ENCODE data around the gene SLC27A1. TPM values are rescaled to one million over a fixed set of nuclear protein-coding genes. Genes with fewer than 3 reads are reported as not detected.

SLC27A1 gene
- total RNA-seq, 1 experiment from 2014 or later: 3.7 TPM

DNA sequence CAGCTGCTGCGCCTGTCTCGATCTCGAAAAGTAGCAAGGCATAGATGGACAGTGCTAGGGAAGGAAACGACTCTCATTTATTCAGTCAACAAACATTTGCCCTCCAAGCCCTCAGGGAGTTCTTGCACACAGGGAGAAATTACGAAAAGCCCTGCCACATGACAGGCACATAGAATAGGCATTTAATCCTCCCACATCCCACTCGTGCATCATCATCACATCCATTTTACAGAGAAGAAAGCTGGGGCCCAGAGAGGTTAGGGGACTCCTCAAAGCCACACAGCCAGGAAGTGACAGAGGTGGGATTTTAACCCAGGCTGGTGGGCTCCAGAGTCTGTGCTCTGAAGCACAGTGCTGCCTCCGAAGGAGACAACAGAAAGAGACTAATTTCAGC is 33.5 kb upstream of the SLC27A1 start:
- CTCF ChIA-PET: no interaction called here

DNA sequence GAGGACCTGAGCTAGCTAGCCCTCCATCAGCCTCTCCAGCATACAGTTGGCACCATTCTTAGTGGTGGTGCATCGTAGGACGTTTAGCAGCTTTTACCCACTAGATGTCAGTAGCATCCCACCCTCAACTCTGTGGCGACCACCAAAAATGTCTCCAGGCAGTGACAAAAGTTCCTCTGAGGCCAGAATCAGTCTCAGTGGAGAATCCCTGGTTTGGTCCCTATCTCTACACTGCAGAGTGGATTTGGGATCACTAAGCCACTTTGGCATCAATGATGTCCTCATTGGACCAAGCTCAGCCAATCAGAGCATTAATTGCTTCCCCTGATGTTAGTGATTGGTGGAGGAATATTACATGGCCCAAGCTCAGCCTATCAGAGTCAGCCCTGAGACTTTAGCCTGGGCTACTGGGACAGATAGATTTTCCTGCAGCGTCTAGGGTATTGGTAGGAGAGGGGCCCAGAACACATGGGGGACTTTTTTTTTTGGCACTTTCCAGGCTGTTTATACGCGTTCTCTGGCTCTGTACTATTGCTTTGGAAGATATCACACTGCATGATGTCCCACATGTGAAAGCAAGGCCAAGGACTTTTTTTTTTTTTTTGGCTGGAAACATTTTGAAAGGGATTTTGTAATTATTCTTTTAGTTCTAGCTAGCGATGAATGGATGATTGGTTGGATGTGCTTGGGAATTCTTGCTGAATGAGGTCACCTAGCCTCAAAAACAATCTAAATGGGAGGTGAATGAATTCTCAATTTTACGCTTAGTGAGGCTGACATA is 28.9 kb upstream of the SLC27A1 start:
- POLR2A ChIA-PET: no interaction called here
- Histone ChIP-seq H3K4me3 (ENCODE audit: low read depth, low read length) (no peak overlapping the region), H3K27me3 (replicated peaks; ENCODE audit: control insufficient read depth, insufficient read depth, low read length) (no peaks in the 10 kb centered on the region), H3K9me3 (no peaks in the 10 kb centered on the region), H3K36me3 (ENCODE audit: control insufficient read depth, insufficient read depth, low read length) (no peaks in the 10 kb centered on the region), H3K4me1 (no peaks in the 10 kb centered on the region)
- H3K36me3 Mint-ChIP-seq (ENCODE audit: insufficient read depth, unreplicated experiment): no peaks in the 10 kb centered on the region
- H3K4me1 Mint-ChIP-seq (ENCODE audit: low read depth, unreplicated experiment): no peaks in the 10 kb centered on the region
- H3K4me3 Mint-ChIP-seq (ENCODE audit: unreplicated experiment): no peak overlapping the region
- H3K27ac Mint-ChIP-seq (ENCODE audit: unreplicated experiment): no peak overlapping the region
- DNase-seq: peak in 1 of 2 experiments; percentile 45
- H3K9me3 Mint-ChIP-seq (ENCODE audit: unreplicated experiment): no peaks in the 10 kb centered on the region
- no peaks in the 10 kb centered on the region for H3K27me3 Mint-ChIP-seq (ENCODE audit: insufficient read depth, unreplicated experiment)
- CTCF ChIA-PET: interaction anchor here (0.5 to 1.2 kb wide), 5 partner anchors 9 to 408 kb away, joined by 3 to 7 read pairs (median 3); no protein-coding TSS in a partner anchor
- no TSS peak for BruUV-seq (replicated peaks)
- TF ChIP-seq, protein P1, sequence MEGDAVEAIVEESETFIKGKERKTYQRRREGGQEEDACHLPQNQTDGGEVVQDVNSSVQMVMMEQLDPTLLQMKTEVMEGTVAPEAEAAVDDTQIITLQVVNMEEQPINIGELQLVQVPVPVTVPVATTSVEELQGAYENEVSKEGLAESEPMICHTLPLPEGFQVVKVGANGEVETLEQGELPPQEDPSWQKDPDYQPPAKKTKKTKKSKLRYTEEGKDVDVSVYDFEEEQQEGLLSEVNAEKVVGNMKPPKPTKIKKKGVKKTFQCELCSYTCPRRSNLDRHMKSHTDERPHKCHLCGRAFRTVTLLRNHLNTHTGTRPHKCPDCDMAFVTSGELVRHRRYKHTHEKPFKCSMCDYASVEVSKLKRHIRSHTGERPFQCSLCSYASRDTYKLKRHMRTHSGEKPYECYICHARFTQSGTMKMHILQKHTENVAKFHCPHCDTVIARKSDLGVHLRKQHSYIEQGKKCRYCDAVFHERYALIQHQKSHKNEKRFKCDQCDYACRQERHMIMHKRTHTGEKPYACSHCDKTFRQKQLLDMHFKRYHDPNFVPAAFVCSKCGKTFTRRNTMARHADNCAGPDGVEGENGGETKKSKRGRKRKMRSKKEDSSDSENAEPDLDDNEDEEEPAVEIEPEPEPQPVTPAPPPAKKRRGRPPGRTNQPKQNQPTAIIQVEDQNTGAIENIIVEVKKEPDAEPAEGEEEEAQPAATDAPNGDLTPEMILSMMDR (IDR thresholded peaks at IDR 0.05; ENCODE audit: insufficient read depth in 1 of 2, low read depth in 1 of 2, low read length in 1 of 2, severe bottlenecking in 1 of 2, unreplicated experiment in 1 of 2): peak; percentile 44 to 49
- intact Hi-C loops (cut with micrococcal nuclease; ENCODE audit: unreplicated experiment): loop anchor here (1.0 to 5.0 kb wide), 2 partner anchors 25 to 416 kb away; partner anchors contain the start of gene RPL18A

More for the DNA sequence above, 33.5 kb upstream of the SLC27A1 start:
- Mint-ChIP-seq H3K4me3 (ENCODE audit: unreplicated experiment) (no peak overlapping the region), H3K9me3 (ENCODE audit: unreplicated experiment) (no peaks in the 10 kb centered on the region), H3K4me1 (ENCODE audit: low read depth, unreplicated experiment) (no peaks in the 10 kb centered on the region), H3K27me3 (ENCODE audit: insufficient read depth, unreplicated experiment) (no peaks in the 10 kb centered on the region), H3K27ac (ENCODE audit: unreplicated experiment) (no peak overlapping the region), H3K36me3 (ENCODE audit: insufficient read depth, unreplicated experiment) (no peaks in the 10 kb centered on the region)
- DNase-seq: no peak
- H3K9me3 ChIP-seq: no peaks in the 10 kb centered on the region
- no peak overlapping the region for H3K4me3 ChIP-seq (ENCODE audit: low read depth, low read length)
- no peaks in the 10 kb centered on the region for H3K27me3 ChIP-seq (replicated peaks; ENCODE audit: control insufficient read depth, insufficient read depth, low read length)
- POLR2A ChIA-PET: no interaction called here
- BruUV-seq (replicated peaks): no TSS peak
- TF ChIP-seq, protein P1 (IDR thresholded peaks at IDR 0.05; ENCODE audit: insufficient read depth in 1 of 2, low read depth in 1 of 2, low read length in 1 of 2, severe bottlenecking in 1 of 2, unreplicated experiment in 1 of 2): no peak
- no peaks in the 10 kb centered on the region for H3K4me1 ChIP-seq
- intact Hi-C loops (cut with micrococcal nuclease; ENCODE audit: unreplicated experiment): no loop called here
- H3K36me3 ChIP-seq (ENCODE audit: control insufficient read depth, insufficient read depth, low read length): no peaks in the 10 kb centered on the region

DNA sequence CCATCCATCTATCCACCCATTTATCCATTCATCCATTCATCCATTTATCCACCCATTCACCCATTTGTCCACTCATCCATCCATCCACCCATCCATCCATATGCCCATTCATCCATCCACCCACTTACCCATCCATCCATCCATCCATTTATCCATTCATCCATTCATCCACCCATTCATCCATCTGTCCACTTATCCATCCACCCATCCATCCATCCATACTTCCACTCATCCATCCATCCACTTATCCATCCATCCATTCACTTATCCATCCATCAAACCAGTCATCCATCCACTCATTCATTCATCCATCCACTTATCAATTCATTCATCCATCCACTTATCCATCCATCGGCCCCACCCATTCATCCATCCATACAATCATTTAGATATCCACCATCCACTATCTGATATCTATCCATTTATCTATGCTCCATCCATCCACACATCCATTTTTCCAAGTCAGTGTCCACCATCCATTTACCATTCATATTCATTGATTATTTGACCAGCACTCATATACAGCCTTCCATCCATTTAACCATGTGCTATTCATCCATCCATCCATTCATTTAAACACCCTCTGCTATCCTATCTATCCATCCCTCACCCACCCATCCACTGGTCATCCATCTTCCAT is 24.7 kb upstream of the SLC27A1 start:
- no peak overlapping the region for H3K4me3 ChIP-seq (ENCODE audit: low read depth, low read length)
- ChIA-PET CTCF (interaction anchor here (0.6 kb wide), 1 partner anchor 535 kb away, joined by 3 read pairs; no protein-coding TSS in a partner anchor), POLR2A (no interaction called here)
- H3K4me1 ChIP-seq: no peaks in the 10 kb centered on the region
- Mint-ChIP-seq H3K27ac (ENCODE audit: unreplicated experiment) (no peak overlapping the region), H3K4me1 (ENCODE audit: low read depth, unreplicated experiment) (no peaks in the 10 kb centered on the region), H3K36me3 (ENCODE audit: insufficient read depth, unreplicated experiment) (no peaks in the 10 kb centered on the region), H3K27me3 (ENCODE audit: insufficient read depth, unreplicated experiment) (no peaks in the 10 kb centered on the region), H3K9me3 (ENCODE audit: unreplicated experiment) (no peaks in the 10 kb centered on the region), H3K4me3 (ENCODE audit: unreplicated experiment) (no peak overlapping the region)
- intact Hi-C loops (cut with micrococcal nuclease; ENCODE audit: unreplicated experiment): no loop called here
- no peak for DNase-seq
- no peaks in the 10 kb centered on the region for H3K36me3 ChIP-seq (ENCODE audit: control insufficient read depth, insufficient read depth, low read length)
- TF ChIP-seq, protein P1 (IDR thresholded peaks at IDR 0.05; ENCODE audit: insufficient read depth in 1 of 2, low read depth in 1 of 2, low read length in 1 of 2, severe bottlenecking in 1 of 2, unreplicated experiment in 1 of 2): no peak
- H3K27me3 ChIP-seq (replicated peaks; ENCODE audit: control insufficient read depth, insufficient read depth, low read length): no peaks in the 10 kb centered on the region
- no peaks in the 10 kb centered on the region for H3K9me3 ChIP-seq
- no TSS peak for BruUV-seq (replicated peaks)
